Activated CD4-positive, alpha-beta memory T cell treated with anti-CD3 and anti-CD28 coated beads, Interleukin-2, amount 10 ng/mL, durations not matched to agents 7 days and 5 days (primary cell): ENCODE data around the gene SHB. TPM values are rescaled to one million over a fixed set of nuclear protein-coding genes. Genes with fewer than 3 reads are reported as not detected.

Experiments used
- total RNA-seq, 2 experiments: library from RNA; stranded (reverse); gene quantifications; one replicate each; pipeline ENCODE4 v1.2.3, GENCODE V29; 2021

SHB gene
- total RNA-seq, 2 experiments from 2014 or later, result 0.93 to 1.0 TPM

Other genes with a start within 250 kb of the SHB start
- 10 to 100 TPM; 28.4 to 29.3 TPM for gene SLC25A51, start 165.1 kb downstream of the SHB start, total RNA-seq